Measurements from ENCODE around the gene SLC16A1.

Gene SLC16A1

DNA sequence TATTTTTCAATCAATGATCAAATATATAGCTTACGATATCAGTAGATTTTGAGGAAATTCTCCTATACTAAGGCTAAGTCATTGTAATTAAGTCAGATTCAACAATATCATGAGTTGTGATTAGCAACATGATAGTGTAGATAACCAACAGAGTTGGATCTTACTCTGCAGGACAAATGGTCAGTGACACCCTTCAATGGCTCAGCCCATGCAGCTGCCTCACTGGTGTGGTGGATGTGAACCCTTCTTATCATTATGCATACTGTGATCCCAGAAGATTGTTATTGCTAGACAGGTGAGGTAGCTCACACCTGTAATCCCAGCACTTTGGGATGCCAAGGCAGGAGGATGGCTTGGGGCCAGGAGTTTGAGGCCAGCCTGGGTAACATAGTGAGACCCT lies 5.6 kb downstream of the SLC16A1 start:
- TF ChIP-seq, protein P1, sequence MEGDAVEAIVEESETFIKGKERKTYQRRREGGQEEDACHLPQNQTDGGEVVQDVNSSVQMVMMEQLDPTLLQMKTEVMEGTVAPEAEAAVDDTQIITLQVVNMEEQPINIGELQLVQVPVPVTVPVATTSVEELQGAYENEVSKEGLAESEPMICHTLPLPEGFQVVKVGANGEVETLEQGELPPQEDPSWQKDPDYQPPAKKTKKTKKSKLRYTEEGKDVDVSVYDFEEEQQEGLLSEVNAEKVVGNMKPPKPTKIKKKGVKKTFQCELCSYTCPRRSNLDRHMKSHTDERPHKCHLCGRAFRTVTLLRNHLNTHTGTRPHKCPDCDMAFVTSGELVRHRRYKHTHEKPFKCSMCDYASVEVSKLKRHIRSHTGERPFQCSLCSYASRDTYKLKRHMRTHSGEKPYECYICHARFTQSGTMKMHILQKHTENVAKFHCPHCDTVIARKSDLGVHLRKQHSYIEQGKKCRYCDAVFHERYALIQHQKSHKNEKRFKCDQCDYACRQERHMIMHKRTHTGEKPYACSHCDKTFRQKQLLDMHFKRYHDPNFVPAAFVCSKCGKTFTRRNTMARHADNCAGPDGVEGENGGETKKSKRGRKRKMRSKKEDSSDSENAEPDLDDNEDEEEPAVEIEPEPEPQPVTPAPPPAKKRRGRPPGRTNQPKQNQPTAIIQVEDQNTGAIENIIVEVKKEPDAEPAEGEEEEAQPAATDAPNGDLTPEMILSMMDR (IDR thresholded peaks at IDR 0.05; ENCODE audit: low read depth, low read length), result no peak
- no peak overlapping the region for H3K4me3 ChIP-seq (ENCODE audit: low read depth, low read length)

DNA sequence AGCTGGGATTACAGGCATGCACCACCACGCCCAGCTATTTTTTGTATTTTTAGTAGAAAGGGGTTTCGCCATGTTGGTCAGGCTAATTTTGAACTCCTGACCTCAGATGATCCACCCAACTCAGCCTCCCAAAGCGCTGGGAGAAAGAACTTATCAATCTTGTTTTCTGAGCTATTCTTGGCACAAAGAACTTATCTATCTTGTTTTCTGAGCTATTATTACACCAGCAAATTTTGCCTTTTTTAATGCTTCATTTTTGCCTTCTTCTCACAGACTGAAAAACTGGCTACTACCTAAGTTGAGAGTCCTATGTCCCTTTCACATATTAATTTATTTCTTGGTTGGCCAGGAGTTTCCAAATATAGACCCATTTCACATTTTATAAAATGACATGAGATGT lies 9.3 kb downstream of the SLC16A1 start:
- no peak overlapping the region for H3K4me3 ChIP-seq (ENCODE audit: low read depth, low read length)
- TF ChIP-seq, protein P1 (IDR thresholded peaks at IDR 0.05; ENCODE audit: low read depth, low read length), result no peak

DNA sequence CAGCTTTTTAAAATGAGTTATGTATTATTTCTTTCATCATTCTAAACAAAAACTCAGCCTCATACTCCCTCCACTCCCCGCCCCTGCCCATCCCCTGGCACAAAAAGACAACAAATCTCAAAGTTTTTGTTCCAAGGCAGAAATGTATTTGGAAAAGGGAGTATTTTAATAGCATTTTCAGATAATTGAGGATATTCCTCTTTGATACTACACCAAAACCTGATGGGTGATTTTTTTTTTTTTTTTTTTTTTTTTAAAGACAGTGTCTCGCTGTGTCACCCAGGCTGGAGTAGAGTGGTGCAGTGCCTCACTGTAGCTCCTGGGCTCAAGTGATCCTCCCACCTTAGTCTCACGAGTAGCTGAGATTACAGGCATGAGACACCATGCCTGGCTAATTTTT lies 16.2 kb downstream of the SLC16A1 start:
- no peak overlapping the region for H3K4me3 ChIP-seq (ENCODE audit: low read depth, low read length)
- TF ChIP-seq, protein P1 (IDR thresholded peaks at IDR 0.05; ENCODE audit: low read depth, low read length), result no peak

DNA sequence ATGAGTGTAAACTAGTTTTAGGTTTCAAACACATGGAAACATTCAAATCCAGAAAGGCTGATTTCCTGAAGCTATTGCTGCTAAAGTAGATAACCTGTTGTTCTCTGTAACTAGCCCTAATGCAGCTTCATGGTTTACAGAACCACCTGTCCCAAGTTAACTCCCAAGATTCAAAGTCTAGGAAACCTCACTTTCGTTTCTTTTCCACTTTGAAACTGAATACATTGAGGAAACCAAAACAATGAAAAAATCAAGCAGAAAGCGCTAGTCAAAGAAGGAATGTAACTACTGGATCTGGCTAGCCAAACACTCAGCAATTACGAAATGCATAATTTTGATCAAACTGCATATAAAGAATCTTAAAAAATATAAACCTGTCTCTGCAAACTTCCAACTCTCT lies 17.8 kb downstream of the SLC16A1 start:
- H3K4me3 ChIP-seq (ENCODE audit: low read depth, low read length), result no peak overlapping the region
- TF ChIP-seq, protein P1 (IDR thresholded peaks at IDR 0.05; ENCODE audit: low read depth, low read length), result no peak

- H3K4me3 ChIP-seq (ENCODE audit: low read depth, low read length), result no peak overlapping the region
- TF ChIP-seq, protein P1 (IDR thresholded peaks at IDR 0.05; ENCODE audit: low read depth, low read length), result no peak
Measured at GRCh38 chr1:112937495-112937894, 18.5 kb downstream of the SLC16A1 start.

GRCh38 chr1:112937070-112937469 lies 18.9 kb downstream of the SLC16A1 start:
- no peak overlapping the region for H3K4me3 ChIP-seq (ENCODE audit: low read depth, low read length)
- TF ChIP-seq, protein P1 (IDR thresholded peaks at IDR 0.05; ENCODE audit: low read depth, low read length), result no peak

- TF ChIP-seq, protein P1 (IDR thresholded peaks at IDR 0.05; ENCODE audit: low read depth, low read length), result no peak
- no peak overlapping the region for H3K4me3 ChIP-seq (ENCODE audit: low read depth, low read length)
Measured at GRCh38 chr1:112935461-112936111, 20.4 kb downstream of the SLC16A1 start.

Measured in WI38 (cell line).